A549 (cell line): ENCODE results near the gene XCL1. TPM values are rescaled to one million over a fixed set of nuclear protein-coding genes. Genes with fewer than 3 reads are reported as not detected.
"Not testable (repeated sequence)": the region's sequence is repeated elsewhere in the genome, so short reads cannot be mapped to it uniquely, and the experiment has no call there.

ENCODE experiments used
- ATAC-seq, 2 experiments: fragments of 200-7000 bp in 1 of 2; fragments of >200 bp in 1 of 2; cut with Nextera tagmentation in 1 of 2; cut with Tn5 transposase in 1 of 2; 3 replicates each; pipeline versions ENCODE4 v1.8.0 to v1.9.1; 2018 to 2020; ENCODE audit warnings: mild to moderate bottlenecking in 1 of 2, moderate library complexity in 1 of 2
- CTCF ChIA-PET: fragments of 300-600 bp; sonication (Branson Sonifier 250); formaldehyde crosslinking; extraction: SDS; loops from one replicate; lab custom pipeline; 2021; ENCODE audit warnings: antibody characterized with exemption, inconsistent platforms; lab: Yijun Ruan, JAX
- POLR2A ChIA-PET: fragments of 350-600 bp; formaldehyde crosslinking; extraction: SDS; loops from one replicate; lab custom pipeline; 2021; ENCODE audit warnings: antibody characterized with exemption, inconsistent platforms; lab: Yijun Ruan, JAX
- DNase-seq, 2 experiments: peaks; one replicate each; pipeline versions ENCODE4 v3.0.0 to v3.0.0-alpha.2; 2011 to 2016; ENCODE audit warnings: low read depth in 1 of 2, low spot score in 1 of 2
- FAIRE-seq: peaks from 2 replicates; lab custom pipeline; 2011; peaks lifted over from hg19 to GRCh38; lab: Jason Lieb, UNC
- H3K27ac ChIP-seq, 2 experiments: fragments of >200 bp; sonication (Bioruptor Twin); formaldehyde crosslinking; 3 replicates each; pipeline ENCODE4 v1.5.1; 2016 to 2017
- H3K4me1 ChIP-seq: fragments of >200 bp; sonication (Bioruptor Twin); formaldehyde crosslinking; 3 replicates; pipeline ENCODE4 v1.6.1; 2016
- H3K4me2 ChIP-seq: fragments of >200 bp; sonication (Bioruptor Twin); formaldehyde crosslinking; 3 replicates; pipeline ENCODE4 v1.6.1; 2016
- H3K4me3 ChIP-seq: fragments of >200 bp; sonication (Bioruptor Twin); formaldehyde crosslinking; 3 replicates; pipeline ENCODE4 v1.5.1; 2016
- H3K9me3 ChIP-seq: fragments of >200 bp; sonication (Bioruptor Twin); formaldehyde crosslinking; 3 replicates; pipeline ENCODE4 v1.6.1; 2016
- BCL3 ChIP-seq: fragments of >200 bp; sonication (Bioruptor Twin); formaldehyde crosslinking; IDR thresholded peaks from 3 replicates; pipeline ENCODE4 v1.6.1; 2016
- CBX2 ChIP-seq: fragments of 200-600 bp; sonication (generic); IDR thresholded peaks from 2 replicates; pipeline ENCODE4 v1.6.1; 2016; ENCODE audit warnings: low read depth, mild to moderate bottlenecking, borderline replicate concordance
- CEBPB ChIP-seq, 2 experiments: fragments of >200 bp in 1 of 2; sonication (Bioruptor Twin) in 1 of 2; formaldehyde crosslinking in 1 of 2; IDR thresholded peaks; 2 replicates each; pipeline ENCODE4 v1.6.1; 2012 to 2016
- CHD2 ChIP-seq: fragments of 150-350 bp; IDR thresholded peaks from 2 replicates; pipeline ENCODE4 v1.6.1; 2014; ENCODE audit warnings: low read length; ENCODE audit not compliant: partially characterized antibody
- FOSL2 ChIP-seq, 2 experiments: fragments of 450-650 bp in 1 of 2; fragments of >200 bp in 1 of 2; sonication (Bioruptor Twin) in 1 of 2; formaldehyde crosslinking; IDR thresholded peaks; 2 replicates each; pipeline versions ENCODE4 v1.5.0 to v1.6.1; 2016 to 2020; ENCODE audit warnings: mild to moderate bottlenecking in 1 of 2, moderate library complexity in 1 of 2
- HDAC2 ChIP-seq: fragments of 200-600 bp; sonication (generic); IDR thresholded peaks from 2 replicates; pipeline ENCODE4 v1.6.1; 2016
- HES2 ChIP-seq: fragments of >200 bp; sonication (Bioruptor Twin); formaldehyde crosslinking; IDR thresholded peaks from 2 replicates; pipeline ENCODE4 v1.6.1; 2016
- HMGXB4 ChIP-seq: fragments of 250-450 bp; sonication (Bioruptor Pico); IDR thresholded peaks from 2 replicates; pipeline ENCODE4 v1.5.0; 2021; ENCODE audit warnings: mild to moderate bottlenecking, moderate library complexity, borderline replicate concordance
- JUNB ChIP-seq: fragments of >200 bp; sonication (Bioruptor Twin); formaldehyde crosslinking; IDR thresholded peaks from 2 replicates; pipeline ENCODE4 v1.6.1; 2016
- MAFK ChIP-seq: fragments of 450-650 bp; IDR thresholded peaks from 2 replicates; pipeline ENCODE4 v1.6.1; 2014; ENCODE audit not compliant: partially characterized antibody
- MAX ChIP-seq: IDR thresholded peaks from 2 replicates; pipeline ENCODE4 v1.6.1; 2012
- NPAS2 ChIP-seq: fragments of 250-450 bp; sonication (Bioruptor Pico); IDR thresholded peaks from 2 replicates; pipeline ENCODE4 v1.8.0; 2022; ENCODE audit warnings: mild to moderate bottlenecking, moderate library complexity, borderline replicate concordance
- PHF8 ChIP-seq: fragments of 200-600 bp; sonication (generic); IDR thresholded peaks from 2 replicates; pipeline ENCODE4 v1.6.1; 2016; ENCODE audit warnings: low read depth, mild to moderate bottlenecking, antibody characterized with exemption, moderate library complexity, borderline replicate concordance
- RARB ChIP-seq: fragments of 250-450 bp; sonication (Bioruptor Pico); IDR thresholded peaks from 2 replicates; pipeline ENCODE4 v1.8.0; 2021; ENCODE audit warnings: mild to moderate bottlenecking, moderate library complexity
- REST ChIP-seq: fragments of 200-600 bp; sonication (generic); IDR thresholded peaks from 2 replicates; pipeline ENCODE4 v1.6.1; 2016; ENCODE audit warnings: antibody characterized with exemption, mild to moderate bottlenecking, moderate library complexity
- SREBF2 ChIP-seq: fragments of 450-650 bp; IDR thresholded peaks from 2 replicates; pipeline ENCODE4 v1.6.1; 2014; ENCODE audit warnings: mild to moderate bottlenecking, moderate library complexity
- TFCP2L1 ChIP-seq: fragments of 250-450 bp; sonication (Bioruptor Pico); IDR thresholded peaks from 2 replicates; pipeline ENCODE4 v1.5.0; 2021; ENCODE audit warnings: mild to moderate bottlenecking
- USF2 ChIP-seq: fragments of 450-650 bp; IDR thresholded peaks from 2 replicates; pipeline ENCODE4 v1.6.1; 2014; ENCODE audit warnings: antibody characterized with exemption
- ZFP36 ChIP-seq: fragments of 450-650 bp; IDR thresholded peaks from 2 replicates; pipeline ENCODE4 v1.6.1; 2014; ENCODE audit warnings: borderline replicate concordance; ENCODE audit not compliant: partially characterized antibody
- WGBS: methylation state at CpG from one replicate; pipeline ENCODE4 v1.1.6; 2017; ENCODE audit errors: missing lambda C conversion rate; 5-methylcytosine and 5-hydroxymethylcytosine counted together
- polyA plus RNA-seq, 4 experiments: library from polyadenylated mRNA; depleted of rRNA in 3 of 4; stranded (reverse); fragments of >200 nt; fragmentation: RNase III in 1 of 4; extraction: RNeasy Plus Mini Kit Qiagen cat#74134 plus additional on column Dnase treatment in 1 of 4; gene quantifications; 2 replicates in 3 of 4; 3 replicates in 1 of 4; pipeline ENCODE4 v1.2.3, GENCODE V29; 2011 to 2017

The XCL1 gene
- polyA plus RNA-seq, 2 of the 4 experiments (the other 2 are of a cell fraction): not detected

- POLR2A ChIA-PET: no interaction called here
- peak overlapping the region; percentile 35; the same call in 1 of the 3 replicates for H3K4me2 ChIP-seq
- no peak for TF ChIP-seq CHD2
- TF ChIP-seq JUNB: no peak
- TF ChIP-seq HDAC2: no peak
- TF ChIP-seq SREBF2: no peak
- TF ChIP-seq TFCP2L1 (CRISPR knock-in tag): no peak
- TF ChIP-seq CBX2: no peak
- no peak for TF ChIP-seq MAFK
- TF ChIP-seq REST: no peak
- DNase-seq: no peak
- no peak for ATAC-seq
- no peak for FAIRE-seq
- no peak overlapping the region for H3K27ac ChIP-seq
- H3K4me3 ChIP-seq: no peak overlapping the region
- CTCF ChIA-PET: interaction anchor here (2.2 kb wide), 1 partner anchor 12 kb away, joined by 7 read pairs; no protein-coding TSS in a partner anchor
- peaks cover 11% of the 10 kb centered on the region; the same call in 1 of the 3 replicates for H3K4me1 ChIP-seq
- H3K9me3 ChIP-seq: peaks cover 3% of the 10 kb centered on the region; the same call in 2 of the 3 replicates
- WGBS: 29% methylated on average over 2 of the region's 2 CpGs
Measured at GRCh38 chr1:168591641-168592250, 15.3 kb downstream of the XCL1 start.

- CTCF ChIA-PET: interaction anchor here (1.0 to 3.2 kb wide), 2 partner anchors 8 to 156 kb away, joined by 4 to 19 read pairs; no protein-coding TSS in a partner anchor
- FAIRE-seq, POLR2A ChIA-PET: not testable (repeated sequence)
Measured at GRCh38 chr1:168595403-168595802, 19.0 kb downstream of the XCL1 start.

GRCh38 chr1:168598125-168598524, 21.7 kb downstream of the XCL1 start:
- 44% methylated on average over 3 of the region's 3 CpGs for WGBS
- TF ChIP-seq MAX (no peak), PHF8 (no peak), HES2 (no peak), CEBPB (IDR thresholded peaks at IDR 0.05) (no peak), FOSL2 (IDR thresholded peaks at IDR 0.05) (no peak), FOSL2 (CRISPR knock-in tag; IDR thresholded peaks at IDR 0.05) (no peak), RARB (CRISPR knock-in tag) (no peak), HMGXB4 (CRISPR knock-in tag) (no peak), REST (no peak), USF2 (no peak), NPAS2 (no peak), BCL3 (no peak), ZFP36 (no peak)

More at GRCh38 chr1:168595403-168595802, 19.0 kb downstream of the XCL1 start:
- H3K27ac ChIP-seq, H3K9me3 ChIP-seq, H3K4me3 ChIP-seq, H3K4me2 ChIP-seq, DNase-seq, ATAC-seq: not testable (repeated sequence)
- H3K4me1 ChIP-seq: peaks cover 14% of the 10 kb centered on the region; the same call in 1 of the 3 replicates

More at GRCh38 chr1:168598125-168598524, 21.7 kb downstream of the XCL1 start:
- FAIRE-seq: no peak
- H3K27ac ChIP-seq: no peak overlapping the region
- no peak for DNase-seq
- no peak for ATAC-seq
- H3K9me3 ChIP-seq: peaks cover 4% of the 10 kb centered on the region; the same call in 2 of the 3 replicates
- no peak overlapping the region for H3K4me3 ChIP-seq
- H3K4me1 ChIP-seq: 0 out of 3 replicates have a peak, but pooled peaks cover 3% of the 10 kb centered on the region
- CTCF ChIA-PET: interaction anchor here (0.6 to 12.4 kb wide), 4 partner anchors 255 to 750 kb away, joined by 3 to 157 read pairs (median 3); no protein-coding TSS in a partner anchor
- no peak overlapping the region for H3K4me2 ChIP-seq
- POLR2A ChIA-PET: no interaction called here
